ENCODE measurements around the gene DIAPH2. TPM values are rescaled to one million over a fixed set of nuclear protein-coding genes. Genes with fewer than 3 reads are reported as not detected.
"Not testable (repeated sequence)": the region's sequence is repeated elsewhere in the genome, so short reads cannot be mapped to it uniquely, and the experiment has no call there.

DIAPH2 gene
- total RNA-seq, 1 donor from 2014 or later: 3.8 TPM

DNA sequence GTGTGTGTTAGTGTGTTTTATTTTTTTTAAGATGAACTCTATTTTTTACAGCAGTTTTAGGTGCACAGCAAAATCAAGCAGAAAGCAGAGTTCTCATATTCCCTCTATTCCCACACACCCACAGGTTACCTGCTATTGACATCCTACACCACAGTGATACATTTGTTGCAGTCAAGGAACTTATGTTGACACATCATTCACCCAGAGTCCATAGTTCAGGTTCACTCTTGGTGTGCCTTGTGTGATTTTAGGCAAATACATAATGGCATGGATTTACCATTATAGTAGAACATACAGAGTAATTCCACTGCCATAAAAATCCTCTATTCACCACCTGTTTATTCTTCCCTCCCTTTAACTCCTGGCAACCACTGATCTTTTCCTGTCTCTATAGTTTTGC lies 28.7 kb downstream of the DIAPH2 start:
- H3K4me1 Mint-ChIP-seq (ENCODE audit: low read depth, unreplicated experiment): no peaks in the 10 kb centered on the region
- DNase-seq: no peak
- no peak overlapping the region for H3K27ac Mint-ChIP-seq (ENCODE audit: unreplicated experiment)
- TF ChIP-seq, protein P1, sequence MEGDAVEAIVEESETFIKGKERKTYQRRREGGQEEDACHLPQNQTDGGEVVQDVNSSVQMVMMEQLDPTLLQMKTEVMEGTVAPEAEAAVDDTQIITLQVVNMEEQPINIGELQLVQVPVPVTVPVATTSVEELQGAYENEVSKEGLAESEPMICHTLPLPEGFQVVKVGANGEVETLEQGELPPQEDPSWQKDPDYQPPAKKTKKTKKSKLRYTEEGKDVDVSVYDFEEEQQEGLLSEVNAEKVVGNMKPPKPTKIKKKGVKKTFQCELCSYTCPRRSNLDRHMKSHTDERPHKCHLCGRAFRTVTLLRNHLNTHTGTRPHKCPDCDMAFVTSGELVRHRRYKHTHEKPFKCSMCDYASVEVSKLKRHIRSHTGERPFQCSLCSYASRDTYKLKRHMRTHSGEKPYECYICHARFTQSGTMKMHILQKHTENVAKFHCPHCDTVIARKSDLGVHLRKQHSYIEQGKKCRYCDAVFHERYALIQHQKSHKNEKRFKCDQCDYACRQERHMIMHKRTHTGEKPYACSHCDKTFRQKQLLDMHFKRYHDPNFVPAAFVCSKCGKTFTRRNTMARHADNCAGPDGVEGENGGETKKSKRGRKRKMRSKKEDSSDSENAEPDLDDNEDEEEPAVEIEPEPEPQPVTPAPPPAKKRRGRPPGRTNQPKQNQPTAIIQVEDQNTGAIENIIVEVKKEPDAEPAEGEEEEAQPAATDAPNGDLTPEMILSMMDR (IDR thresholded peaks at IDR 0.05; ENCODE audit: partially characterized antibody, unreplicated experiment): no peak
- H3K36me3 Mint-ChIP-seq (ENCODE audit: unreplicated experiment): no peaks in the 10 kb centered on the region
- H3K27me3 Mint-ChIP-seq (ENCODE audit: unreplicated experiment): no peaks in the 10 kb centered on the region
- no peak overlapping the region for H3K4me3 Mint-ChIP-seq (ENCODE audit: unreplicated experiment)
- no peaks in the 10 kb centered on the region for H3K9me3 Mint-ChIP-seq (ENCODE audit: unreplicated experiment)

DNA sequence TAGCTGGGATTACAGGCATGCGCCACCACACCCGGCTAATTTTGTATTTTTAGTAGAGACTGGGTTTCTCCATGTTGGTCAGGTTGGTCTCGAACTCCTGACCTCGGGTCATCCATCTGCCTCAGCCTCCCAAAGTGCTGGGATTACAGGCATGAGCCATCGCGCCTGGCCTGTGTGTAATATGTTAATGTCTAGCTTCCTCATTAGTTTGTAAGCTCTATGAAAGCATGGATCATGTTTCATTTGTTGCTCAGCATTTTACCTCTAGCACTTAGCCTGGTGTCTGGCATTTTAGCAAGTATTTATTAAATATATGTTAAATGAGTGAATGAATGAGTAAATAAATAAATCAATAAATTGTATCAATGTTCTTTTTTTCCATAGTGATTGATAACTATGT lies 29.8 kb downstream of the DIAPH2 start:
- not testable (repeated sequence) for H3K27me3 Mint-ChIP-seq (ENCODE audit: unreplicated experiment); H3K4me3 Mint-ChIP-seq (ENCODE audit: unreplicated experiment); H3K36me3 Mint-ChIP-seq (ENCODE audit: unreplicated experiment); H3K4me1 Mint-ChIP-seq (ENCODE audit: low read depth, unreplicated experiment); DNase-seq; H3K27ac Mint-ChIP-seq (ENCODE audit: unreplicated experiment); H3K9me3 Mint-ChIP-seq (ENCODE audit: unreplicated experiment)

GRCh38 chrX:96715481-96715880 lies 30.8 kb downstream of the DIAPH2 start:
- no peak overlapping the region for H3K4me3 Mint-ChIP-seq (ENCODE audit: unreplicated experiment)
- no peak overlapping the region for H3K27ac Mint-ChIP-seq (ENCODE audit: unreplicated experiment)
- DNase-seq: no peak
- no peaks in the 10 kb centered on the region for H3K36me3 Mint-ChIP-seq (ENCODE audit: unreplicated experiment)
- H3K27me3 Mint-ChIP-seq (ENCODE audit: unreplicated experiment): no peaks in the 10 kb centered on the region
- no peaks in the 10 kb centered on the region for H3K4me1 Mint-ChIP-seq (ENCODE audit: low read depth, unreplicated experiment)
- no peaks in the 10 kb centered on the region for H3K9me3 Mint-ChIP-seq (ENCODE audit: unreplicated experiment)
- TF ChIP-seq, protein P1 (IDR thresholded peaks at IDR 0.05; ENCODE audit: partially characterized antibody, unreplicated experiment): no peak

GRCh38 chrX:96719161-96719875 lies 34.7 kb downstream of the DIAPH2 start:
- DNase-seq: no peak
- H3K9me3 Mint-ChIP-seq (ENCODE audit: unreplicated experiment): no peaks in the 10 kb centered on the region
- TF ChIP-seq, protein P1 (IDR thresholded peaks at IDR 0.05; ENCODE audit: partially characterized antibody, unreplicated experiment): no peak
- H3K36me3 Mint-ChIP-seq (ENCODE audit: unreplicated experiment): no peaks in the 10 kb centered on the region
- no peaks in the 10 kb centered on the region for H3K27me3 Mint-ChIP-seq (ENCODE audit: unreplicated experiment)
- no peak overlapping the region for H3K4me3 Mint-ChIP-seq (ENCODE audit: unreplicated experiment)
- H3K27ac Mint-ChIP-seq (ENCODE audit: unreplicated experiment): no peak overlapping the region
- H3K4me1 Mint-ChIP-seq (ENCODE audit: low read depth, unreplicated experiment): no peaks in the 10 kb centered on the region

GRCh38 chrX:96721354-96721753 lies 36.7 kb downstream of the DIAPH2 start:
- Mint-ChIP-seq H3K9me3 (ENCODE audit: unreplicated experiment) (no peaks in the 10 kb centered on the region), H3K36me3 (ENCODE audit: unreplicated experiment) (no peaks in the 10 kb centered on the region), H3K27ac (ENCODE audit: unreplicated experiment) (no peak overlapping the region), H3K4me3 (ENCODE audit: unreplicated experiment) (no peak overlapping the region), H3K27me3 (ENCODE audit: unreplicated experiment) (no peaks in the 10 kb centered on the region), H3K4me1 (ENCODE audit: low read depth, unreplicated experiment) (no peaks in the 10 kb centered on the region)
- TF ChIP-seq, protein P1 (IDR thresholded peaks at IDR 0.05; ENCODE audit: partially characterized antibody, unreplicated experiment): no peak
- no peak for DNase-seq

Measured in glutamatergic neuron (in vitro differentiated cells).